Measurements from ENCODE around the gene PPM1L.

PPM1L gene

GRCh38 chr3:160857476-160858119, 101.6 kb downstream of the PPM1L start:
- no peak for DNase-seq

- no peak for DNase-seq
Observed at GRCh38 chr3:160860346-160860745, 104.3 kb downstream of the PPM1L start.

DNA sequence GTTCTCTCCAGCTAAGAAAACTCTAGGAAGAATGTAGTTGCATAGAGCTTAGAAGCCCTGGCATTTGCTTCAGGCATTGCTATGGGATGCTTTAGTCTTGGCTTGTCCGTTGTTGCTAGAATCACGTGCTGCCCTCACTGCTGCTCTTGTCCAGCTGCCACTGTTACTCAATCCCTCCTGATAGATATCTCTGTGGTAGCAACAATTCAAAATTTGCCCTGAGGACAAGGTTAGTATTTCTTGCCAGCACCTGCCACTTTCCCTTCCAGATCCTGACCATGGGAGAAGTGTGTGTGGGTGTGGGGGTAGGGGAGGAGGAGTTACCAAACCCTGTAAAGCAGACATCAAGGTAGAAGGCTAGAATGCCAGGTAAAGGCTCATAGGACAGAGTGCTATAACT, 113.8 kb downstream of the PPM1L start:
- DNase-seq = no peak

DNA sequence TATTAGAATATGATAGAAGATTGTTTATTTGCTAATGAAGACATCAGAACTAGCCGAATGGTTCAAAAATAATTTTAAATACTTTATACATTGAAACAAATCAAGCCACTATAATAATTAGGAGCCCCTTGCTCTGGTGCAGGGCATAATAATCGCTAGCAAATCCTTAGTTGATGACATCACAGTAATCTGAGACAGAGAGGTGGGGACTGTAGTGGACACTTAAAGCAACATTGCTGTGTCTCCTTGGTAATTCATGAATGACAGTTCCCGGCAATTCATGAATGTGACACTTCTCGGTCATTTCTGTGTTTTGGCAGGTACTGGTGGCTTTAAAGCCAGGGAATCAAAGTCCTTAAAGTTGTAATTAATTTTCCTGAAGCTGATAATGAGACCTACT, 114.3 kb downstream of the PPM1L start:
- no peak for DNase-seq

DNA sequence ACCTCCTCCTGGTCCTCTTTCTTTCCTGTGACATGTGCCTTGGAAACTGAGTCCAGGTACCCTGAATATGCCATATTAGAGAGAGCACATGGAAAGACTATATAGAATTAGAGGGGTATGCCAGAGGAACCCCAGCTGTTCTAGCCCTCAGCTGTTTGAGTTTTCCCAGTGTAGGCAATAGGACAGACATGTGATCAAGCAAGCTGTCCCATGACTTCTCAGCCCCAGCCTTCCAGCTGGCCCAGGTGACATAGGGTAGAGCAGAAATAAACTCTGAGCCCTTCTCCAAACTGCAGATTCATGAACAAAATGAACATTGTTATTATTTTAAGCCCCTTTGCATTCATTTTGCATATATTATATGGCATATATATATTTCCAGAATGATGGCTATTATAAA, 118.7 kb downstream of the PPM1L start:
- DNase-seq = no peak

DNA sequence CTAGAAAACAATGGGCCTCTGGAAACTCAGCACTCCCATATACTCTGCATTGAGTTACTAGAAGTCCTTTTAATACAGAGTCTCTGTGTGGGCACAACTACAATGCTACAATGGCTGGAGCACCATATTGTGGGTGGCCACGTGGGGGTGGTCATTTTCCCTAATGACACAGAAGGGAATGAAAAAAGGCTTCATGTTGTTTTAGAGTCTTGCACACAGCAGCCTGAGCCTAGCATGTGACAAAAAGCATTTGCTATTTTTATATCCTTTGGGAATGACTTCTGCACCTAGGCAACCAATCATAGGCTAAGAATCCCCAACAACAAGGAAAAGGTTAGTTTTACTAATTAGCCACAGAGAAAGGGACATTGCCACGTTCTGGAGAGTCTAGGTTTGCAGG, 120.6 kb downstream of the PPM1L start:
- no peak for DNase-seq

DNA sequence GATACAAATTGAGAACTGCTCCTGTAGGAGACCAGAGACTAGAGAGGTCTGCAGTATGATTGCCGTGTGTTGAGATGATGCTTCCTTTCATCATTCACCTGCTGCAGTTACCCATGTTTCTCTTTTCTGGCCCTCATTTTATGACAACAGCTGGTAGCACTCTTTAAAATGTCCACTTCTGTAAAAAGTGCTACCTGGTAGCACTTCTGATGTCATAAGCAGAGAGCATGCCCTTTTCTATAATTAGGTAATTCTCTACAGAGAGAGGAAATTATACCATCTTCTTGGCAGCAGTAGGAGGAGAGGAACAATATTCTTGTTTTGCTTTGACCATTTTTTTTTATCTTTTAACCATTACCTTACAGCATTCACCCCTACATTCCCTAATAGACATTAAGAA, 123.8 kb downstream of the PPM1L start:
- DNase-seq = no peak

- no peak for DNase-seq
Observed at GRCh38 chr3:160883373-160883772, 127.3 kb downstream of the PPM1L start.

- DNase-seq = no peak
Observed at GRCh38 chr3:160885791-160886286, 129.8 kb downstream of the PPM1L start.

DNA sequence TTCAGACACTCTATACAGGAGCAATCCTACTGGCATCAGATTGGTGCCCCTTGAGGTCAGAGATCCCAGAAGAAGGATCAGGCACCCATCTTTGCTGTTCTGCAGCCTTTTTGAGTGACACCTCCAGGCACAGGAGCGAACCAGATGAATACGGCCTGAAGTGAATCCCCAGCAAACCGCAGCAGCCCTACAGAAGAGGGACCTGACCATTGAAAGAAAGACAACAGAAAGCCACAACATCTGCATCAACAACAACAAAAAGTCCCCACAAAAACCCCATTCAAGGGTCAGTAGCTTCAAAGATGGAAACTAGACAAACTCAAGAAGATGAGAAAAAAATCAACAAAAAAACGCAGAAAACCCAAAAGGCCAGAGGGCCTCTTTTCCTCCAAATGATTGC, 130.4 kb downstream of the PPM1L start:
- no peak for DNase-seq

DNA sequence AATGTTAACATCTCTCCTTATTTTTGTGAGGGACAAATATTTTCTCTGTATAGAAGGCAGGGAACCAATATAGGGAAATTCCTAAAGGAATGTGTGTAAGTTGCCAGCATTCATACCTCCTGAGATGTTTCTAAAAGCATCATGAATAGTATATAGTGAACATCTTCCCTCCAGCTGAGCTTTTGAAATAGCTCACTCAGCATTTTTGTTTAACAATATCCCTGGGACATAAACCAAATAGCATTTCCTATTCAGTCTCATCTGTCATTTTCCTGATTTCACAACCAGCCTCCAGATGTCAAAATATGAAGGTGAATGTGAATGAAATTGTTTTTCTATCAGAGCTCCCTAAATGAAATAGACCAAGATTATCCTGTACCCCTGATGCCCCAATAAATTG, 137.2 kb downstream of the PPM1L start:
- no peak for DNase-seq

DNA sequence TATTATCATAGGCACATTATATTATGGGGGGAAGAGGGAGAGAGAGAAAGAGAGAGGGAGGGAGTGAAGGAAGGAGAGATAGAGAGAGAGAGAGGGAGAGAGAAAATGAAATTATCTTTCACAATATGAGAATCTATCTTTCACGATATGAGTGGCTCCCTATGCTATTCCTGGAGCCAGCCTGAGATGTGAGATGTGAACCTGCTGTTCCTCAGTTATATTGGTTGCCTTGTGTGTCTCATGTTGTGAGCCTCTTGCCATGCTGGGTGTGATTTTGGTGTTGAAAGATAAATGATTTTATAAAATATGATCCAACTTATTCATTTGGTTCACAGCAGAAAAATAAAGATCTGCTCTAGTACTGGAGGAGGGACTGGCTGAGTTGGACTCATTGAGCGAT, 148.7 kb downstream of the PPM1L start:
- DNase-seq = no peak

- no peak for DNase-seq
Observed at GRCh38 chr3:160906646-160907045, 150.6 kb downstream of the PPM1L start.

DNA sequence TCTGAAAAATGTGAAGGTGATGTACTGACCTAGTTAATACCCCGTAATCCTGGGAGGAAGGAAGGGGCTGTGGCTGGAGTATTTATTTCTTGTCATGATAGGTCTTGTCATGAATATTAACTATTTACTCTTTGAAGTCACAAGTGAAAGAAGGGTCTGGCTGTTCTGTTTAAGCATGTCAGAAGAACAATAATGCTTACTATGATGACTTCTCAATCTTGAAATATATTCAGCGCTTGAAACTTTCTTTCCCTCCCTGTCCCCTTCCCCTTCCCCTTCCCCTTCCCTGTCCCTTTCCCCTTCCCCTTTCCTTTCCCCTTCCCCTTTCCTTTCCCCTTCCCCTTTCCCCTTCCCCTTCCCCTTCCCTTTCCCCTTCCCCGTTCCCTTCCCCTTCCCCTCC, 153.9 kb downstream of the PPM1L start:
- DNase-seq = no peak

GRCh38 chr3:160911411-160911810, 155.4 kb downstream of the PPM1L start:
- no peak for DNase-seq

DNA sequence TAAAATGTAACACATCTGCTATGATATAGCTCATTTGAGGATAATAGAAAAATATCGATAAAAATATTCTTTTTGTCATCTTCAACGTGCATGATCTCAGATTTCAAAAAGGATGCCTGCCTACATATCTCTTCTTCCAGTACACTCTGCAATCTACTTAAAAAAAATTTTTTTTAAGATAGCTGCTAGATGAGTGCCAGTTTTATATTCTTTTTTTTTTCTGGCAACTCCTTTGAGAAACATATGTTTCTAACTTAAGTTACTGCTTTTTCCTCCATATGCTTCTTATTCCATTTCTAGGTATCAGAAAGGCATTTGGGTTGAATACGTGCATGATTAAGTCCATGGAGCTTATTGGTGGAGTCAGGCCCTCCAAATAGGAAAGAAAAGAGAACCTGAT, 160.4 kb downstream of the PPM1L start:
- DNase-seq = no peak

DNA sequence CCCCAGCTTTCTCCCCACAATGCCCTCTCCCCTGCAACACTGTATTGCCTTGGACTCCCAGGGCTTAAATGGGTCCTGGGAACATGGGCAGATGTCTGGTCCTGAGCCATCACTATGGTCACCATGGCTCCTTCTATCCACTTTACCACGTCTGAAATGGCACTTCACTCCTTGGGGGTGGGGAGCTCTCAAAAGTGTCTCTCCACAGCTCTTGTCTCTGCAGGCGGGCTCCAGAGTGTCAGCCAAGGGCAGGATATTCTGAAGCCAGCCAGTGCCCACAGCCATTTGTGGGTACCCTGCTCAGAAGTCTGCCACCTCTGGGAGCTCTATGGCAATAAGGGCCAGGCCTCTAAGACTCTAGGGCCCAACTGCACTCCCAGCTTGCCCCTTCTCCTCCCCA, 163.9 kb downstream of the PPM1L start:
- DNase-seq = no peak

- DNase-seq = peak; percentile 48 to 61 (median 57)
Observed at GRCh38 chr3:160921020-160921635, 165.1 kb downstream of the PPM1L start.

DNA sequence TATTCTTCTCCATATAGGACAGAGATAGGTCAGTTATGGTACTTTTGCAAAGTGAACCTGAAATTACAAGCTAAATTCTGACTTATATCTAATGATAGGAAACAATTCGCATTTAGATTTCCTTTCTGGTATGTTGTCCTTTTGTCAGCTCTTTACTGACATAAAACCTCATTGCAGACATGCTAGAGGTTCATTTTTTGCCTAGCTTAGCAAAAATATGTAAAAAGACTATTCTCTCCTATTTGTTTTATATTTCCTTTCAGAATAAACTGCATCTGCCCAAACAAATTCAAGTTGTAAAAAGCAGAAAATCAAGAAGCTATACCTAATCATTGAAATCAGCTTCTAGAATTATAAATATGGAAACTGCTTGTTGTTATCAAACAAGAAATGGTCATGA, 168.7 kb downstream of the PPM1L start:
- no peak for DNase-seq

DNA sequence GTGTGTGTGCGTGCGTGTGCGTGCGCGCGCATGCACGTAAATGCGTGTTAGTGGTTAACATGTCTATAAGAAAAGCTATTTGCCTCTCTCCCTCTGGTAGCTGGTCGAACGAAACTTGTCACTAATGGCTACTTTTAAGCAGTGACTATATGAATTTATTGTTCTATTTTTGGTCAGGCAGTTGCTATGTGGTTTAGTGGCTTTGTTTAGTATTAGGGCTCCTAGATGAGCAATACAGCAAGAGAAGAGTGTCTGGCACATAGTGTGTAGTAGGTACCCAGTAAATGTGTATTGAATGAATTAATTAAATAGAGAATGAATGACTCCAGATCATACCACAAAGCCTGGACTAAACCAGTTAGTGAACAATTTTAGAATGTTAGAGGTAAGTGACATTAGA, 171.6 kb downstream of the PPM1L start:
- DNase-seq = no peak

DNA sequence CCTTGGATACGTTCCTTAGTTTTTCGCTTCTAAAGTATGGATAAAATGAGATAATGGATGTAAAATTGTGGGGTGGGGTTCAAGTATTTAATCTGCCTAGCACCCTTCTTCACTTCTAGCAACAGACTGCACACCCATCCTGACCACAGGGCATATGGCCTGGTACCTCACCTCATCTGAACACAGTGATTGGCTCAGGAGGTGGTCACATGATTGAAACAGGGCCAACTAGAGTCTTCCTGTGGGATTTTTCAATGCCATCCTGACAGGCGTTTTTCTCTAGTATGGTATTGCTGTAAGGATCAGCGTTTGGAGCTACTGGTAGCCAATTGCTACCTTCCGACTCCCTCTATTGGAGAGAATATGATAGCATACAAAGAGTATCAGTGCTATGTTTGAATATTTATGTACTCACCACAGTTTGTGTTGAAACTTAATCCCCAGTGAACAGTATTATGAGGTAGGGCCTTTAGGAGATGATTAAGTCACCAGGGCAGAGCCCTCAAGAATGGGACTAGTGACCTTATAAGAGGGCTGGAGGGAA, 172.2 kb downstream of the PPM1L start:
- DNase-seq = peak in 1 of 3 donors; percentile 8

DNA sequence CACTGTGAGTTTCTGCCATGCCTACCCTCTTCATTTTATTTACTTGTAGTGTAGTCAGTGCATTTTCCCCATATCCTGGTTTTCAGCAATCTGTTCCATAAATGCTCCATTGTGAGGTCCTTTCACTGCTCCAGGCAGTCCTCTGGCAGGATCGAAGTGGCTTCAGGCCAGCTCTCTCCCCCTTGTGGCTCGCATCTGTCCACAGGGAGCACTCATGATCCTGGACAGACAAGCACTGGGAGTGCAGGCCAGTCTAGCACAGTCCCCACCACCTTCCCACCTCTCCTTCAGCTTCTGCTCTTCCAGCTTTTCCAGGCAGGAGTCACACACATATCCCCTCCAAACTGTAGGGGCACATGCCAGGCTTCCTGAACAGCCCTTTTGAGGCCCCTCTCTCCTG, 173.6 kb downstream of the PPM1L start:
- no peak for DNase-seq

- no peak for DNase-seq
Observed at GRCh38 chr3:160931474-160931873, 175.4 kb downstream of the PPM1L start.

- no peak for DNase-seq
Observed at GRCh38 chr3:160935413-160936095, 179.5 kb downstream of the PPM1L start.

Data from suppressor macrophage treated with lipopolysaccharide for 1 hour (primary cell).